SIG-M5 treated with dmso at 0.1 percent for 504 hours (cell line): ENCODE measurements around the gene CMTM8.
"Not testable (repeated sequence)": the region's sequence is repeated elsewhere in the genome, so short reads cannot be mapped to it uniquely, and the experiment has no call there.

Experiments used
- DNase-seq: peaks from one replicate; lab custom pipeline; 2025; ENCODE audit not compliant: unreplicated experiment; lab: John Stamatoyannopoulos, UW

Gene CMTM8

DNA sequence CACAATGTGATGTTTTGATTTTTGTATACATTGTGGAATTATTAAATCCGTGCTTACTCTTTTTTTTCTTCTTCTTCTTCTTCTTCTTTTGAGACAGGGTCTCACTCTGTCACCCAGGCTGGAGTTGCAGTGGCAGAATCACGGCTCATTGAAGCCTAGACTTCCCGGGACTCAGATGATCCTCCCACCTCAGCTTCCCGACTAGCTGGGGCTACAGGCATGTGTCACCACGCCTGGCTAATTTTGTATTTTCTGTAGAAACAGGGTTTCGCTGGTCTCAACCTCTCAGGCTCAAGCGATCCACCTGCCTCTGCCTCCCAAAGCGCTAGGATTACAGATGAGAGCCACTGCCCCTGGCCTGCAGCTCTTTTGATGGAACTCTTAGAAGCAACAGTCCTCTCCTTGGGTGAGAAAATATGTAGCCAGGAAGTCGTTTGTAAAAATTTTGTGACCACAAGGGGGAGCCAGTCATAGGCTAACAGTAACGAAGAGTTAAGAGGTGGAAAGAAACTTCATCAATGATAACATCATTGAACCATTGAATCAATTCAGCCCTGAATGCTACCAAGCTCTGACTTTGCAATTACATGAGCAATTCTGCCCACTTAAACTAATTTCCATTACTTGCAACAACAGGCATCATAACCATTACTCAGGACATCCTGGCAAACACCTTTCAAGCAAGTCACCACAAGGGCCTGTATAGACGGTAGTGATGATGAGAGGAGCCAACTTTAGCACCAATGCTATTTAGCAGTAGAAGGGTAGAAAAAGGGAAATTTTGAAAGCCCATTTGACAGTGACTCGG, 136.5 kb downstream of the CMTM8 start:
- DNase-seq = peak; percentile 71

DNA sequence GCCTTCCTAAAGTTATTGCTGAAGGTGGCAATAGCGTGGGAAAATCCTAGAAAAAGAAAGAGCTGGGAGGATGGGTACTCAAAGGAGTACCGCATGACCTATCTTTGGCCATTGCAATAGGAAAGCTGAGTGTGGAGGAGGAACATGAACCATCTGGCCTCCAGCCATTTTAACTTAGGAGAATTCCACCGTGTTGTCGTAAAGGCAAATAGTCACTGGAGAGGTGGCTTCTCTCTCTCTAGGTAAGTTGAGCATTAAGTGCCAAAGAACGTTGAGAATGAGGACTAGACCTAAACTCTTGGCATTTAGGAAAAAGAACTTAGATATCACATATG, 137.1 kb downstream of the CMTM8 start:
- no peak for DNase-seq

DNA sequence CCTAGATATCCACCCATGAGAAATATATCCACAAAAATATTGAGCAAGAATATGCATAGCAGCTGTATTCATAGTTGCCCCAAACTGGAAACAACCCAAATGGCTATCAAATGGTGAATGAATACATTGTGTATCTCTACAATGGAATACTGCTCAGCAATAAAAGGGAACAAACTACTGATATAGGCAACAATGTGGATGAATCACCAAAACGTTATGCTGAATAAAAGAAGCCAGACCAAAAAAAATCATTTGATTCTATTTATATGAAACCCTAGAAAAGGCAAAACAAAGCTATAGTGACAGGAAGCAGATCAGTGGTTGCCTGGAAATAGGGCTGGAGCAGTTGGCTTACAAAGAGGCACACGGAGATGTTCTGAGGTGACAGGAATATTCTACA, 137.6 kb downstream of the CMTM8 start:
- no peak for DNase-seq

DNA sequence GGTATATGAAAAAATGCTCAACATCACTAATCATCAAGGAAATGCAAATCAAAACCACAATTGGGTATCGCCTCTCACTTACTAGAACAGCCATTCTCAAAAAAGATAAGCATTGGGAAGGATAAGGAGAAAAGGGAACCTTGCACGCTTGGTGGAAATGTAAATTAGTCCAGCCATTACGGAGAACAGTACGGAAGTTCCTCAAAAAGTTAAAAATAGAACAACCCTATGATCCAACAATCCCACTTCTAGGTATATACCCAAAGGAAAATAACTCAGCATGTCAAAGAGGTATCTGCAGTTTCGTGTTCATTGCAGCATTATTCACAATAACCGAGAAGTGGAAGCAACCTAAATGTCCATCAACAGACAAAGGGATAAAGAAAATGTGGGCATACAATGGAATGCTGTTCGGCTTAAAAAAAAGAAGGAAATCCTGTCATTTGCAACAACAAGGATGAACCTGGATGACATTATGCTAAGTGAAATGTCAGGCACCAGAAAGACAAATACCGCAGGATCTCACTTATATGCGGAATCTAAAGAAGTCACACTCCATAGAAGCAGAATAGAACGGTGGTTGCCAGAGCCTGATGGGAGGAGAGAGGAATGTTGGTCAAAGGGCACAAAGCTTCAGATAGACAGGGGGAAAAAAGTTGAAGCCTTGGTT, 141.5 kb downstream of the CMTM8 start:
- no peak for DNase-seq

DNA sequence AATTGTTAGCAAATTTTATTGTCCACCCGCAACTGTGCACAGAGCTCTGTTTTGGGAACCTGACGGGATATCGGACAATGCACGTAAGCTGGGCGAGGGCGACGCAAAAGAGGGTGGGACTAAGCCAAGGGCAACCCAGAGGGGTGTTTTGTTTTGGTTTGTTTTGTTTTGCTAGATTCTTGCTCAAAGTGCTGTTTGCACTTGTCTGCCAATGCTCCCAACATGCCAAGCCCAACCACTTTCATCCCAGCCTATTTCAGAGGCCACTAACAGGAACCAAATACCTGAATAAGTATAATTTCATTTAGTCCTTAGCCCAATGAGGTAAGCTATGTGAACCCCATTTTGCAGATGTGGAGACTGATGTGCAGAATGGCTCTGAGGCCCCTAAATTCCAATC, 143.4 kb downstream of the CMTM8 start:
- no peak for DNase-seq

DNA sequence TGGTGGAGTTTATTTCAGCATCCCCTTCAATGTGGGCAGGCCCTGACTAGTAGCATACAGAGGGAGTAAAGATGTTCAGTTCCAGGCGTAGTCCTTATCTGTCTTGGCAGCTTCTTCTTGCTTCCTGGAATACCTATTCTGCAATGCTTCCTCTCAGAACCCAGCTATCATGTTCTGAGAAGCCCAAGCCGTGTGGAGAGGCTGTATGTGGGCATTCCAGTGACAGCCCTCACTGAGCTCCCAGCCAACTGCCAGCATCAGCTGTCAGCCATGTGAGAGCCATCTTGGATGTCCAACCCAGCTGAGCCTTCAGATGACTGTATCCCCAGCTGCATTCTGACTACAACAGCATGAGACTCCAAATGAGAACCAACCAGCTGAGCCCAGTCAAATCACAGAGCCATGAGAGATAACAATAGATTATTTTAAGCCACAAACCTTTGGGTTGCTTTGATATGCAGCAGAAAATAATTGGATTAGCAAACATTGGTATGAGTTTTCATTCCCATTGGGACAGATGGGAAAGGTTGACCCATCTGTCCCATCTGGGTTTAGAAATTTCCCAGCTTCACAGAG, 144.7 kb downstream of the CMTM8 start:
- no peak for DNase-seq

DNA sequence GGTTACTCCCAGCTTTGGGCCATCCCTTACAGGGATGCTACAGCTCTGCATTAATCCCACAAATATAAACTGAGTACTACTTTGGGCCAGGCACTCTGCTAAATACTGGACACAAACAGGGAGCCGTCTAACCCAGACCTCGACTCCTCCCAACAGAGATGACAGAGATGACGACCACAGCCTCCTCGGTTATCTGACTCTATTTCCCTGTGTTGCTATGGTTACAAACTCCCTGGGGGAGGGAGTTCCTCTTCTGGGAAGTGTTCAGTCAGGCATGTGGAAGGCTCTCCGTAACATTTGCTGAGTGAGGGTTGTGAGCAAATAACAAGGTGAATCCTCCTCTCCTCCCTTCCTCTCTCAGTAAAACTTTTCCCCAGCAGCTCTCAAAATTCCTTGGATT, 146.5 kb downstream of the CMTM8 start:
- DNase-seq = no peak

DNA sequence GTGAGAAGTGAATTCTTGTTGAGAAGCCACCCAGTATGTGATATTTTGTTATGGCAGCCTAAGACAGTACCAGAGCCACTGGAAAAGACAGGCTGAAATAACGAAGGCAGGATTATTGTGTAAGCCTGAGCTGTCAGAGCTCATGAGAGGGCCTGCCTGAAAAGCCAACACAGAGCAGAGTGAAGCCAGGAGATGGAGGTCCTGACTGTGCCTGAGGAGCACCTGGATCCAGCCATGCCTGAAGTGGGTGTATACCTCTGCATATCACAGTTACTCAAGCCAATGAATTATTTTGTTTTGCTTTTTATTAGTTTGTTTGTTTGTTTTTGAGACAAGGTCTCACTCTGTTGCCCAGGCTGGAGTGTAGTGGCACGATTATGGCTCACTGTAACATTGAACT, 149.0 kb downstream of the CMTM8 start:
- no peak for DNase-seq

DNA sequence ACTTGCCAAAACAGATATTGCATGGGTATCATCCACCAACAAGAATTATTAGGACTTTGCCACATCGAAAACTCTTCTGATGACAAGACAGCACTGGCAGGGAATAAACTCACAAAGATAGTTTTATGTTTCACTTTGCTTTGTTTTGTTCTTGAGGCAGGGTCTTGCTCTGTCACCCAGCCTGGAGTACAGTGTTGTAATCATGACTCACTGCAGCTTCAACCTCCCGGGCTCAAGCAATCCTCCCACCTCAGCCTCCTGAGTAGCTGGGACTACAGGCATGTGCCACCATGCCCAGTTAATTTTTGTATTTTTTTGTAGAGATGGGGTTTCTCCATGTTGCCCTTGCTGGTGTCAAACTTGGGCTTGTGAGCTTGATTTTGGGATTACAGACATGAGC, 151.1 kb downstream of the CMTM8 start:
- DNase-seq = not testable (repeated sequence)

DNA sequence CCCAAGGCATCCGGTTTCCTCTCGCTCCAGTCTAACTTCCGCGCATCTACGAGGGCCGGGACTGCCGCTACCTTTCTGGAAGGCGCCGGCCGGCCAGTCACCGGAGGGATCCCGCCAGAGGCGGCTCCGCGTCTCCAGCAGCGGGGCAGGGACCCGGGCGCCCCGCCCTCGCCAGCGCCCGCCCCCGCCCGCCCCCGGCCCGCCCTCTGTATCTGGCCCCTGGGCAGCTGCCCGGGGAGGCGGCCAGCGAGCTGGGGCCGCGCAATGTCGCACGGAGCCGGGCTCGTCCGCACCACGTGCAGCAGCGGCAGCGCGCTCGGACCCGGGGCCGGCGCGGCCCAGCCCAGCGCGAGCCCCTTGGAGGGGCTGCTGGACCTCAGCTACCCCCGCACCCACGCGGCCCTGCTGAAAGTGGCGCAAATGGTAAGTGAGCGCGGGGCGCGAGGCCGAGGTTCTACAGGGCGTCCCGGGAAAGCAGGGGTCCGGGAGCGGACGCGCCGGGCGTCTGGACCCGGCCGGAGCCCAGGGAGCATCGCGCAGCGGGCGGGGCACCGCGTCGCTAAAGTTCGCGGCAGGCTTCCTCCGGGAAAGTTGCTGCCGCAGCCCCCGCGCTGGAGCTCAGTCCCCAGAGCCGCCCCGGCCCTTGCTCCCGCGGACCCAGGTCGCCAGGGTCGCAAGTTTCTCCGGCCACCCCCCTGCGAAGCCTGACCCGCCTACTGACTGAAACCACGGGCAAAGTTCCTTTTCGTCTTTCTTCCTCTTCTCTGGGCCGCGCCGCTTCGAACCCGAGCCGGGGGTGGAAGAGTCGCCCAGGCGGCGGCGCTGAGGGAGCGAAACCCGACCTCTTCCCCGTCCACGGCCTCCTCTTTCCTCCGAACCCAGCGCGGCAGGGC, 153.4 kb downstream of the CMTM8 start, which contains the start of gene CMTM7:
Gene CMTM7 (plus strand): TSS at position 211 of the 893 bp plus-strand sequence. CDS start 54 bp downstream, at position 265.
- peak; percentile 64 for DNase-seq

DNA sequence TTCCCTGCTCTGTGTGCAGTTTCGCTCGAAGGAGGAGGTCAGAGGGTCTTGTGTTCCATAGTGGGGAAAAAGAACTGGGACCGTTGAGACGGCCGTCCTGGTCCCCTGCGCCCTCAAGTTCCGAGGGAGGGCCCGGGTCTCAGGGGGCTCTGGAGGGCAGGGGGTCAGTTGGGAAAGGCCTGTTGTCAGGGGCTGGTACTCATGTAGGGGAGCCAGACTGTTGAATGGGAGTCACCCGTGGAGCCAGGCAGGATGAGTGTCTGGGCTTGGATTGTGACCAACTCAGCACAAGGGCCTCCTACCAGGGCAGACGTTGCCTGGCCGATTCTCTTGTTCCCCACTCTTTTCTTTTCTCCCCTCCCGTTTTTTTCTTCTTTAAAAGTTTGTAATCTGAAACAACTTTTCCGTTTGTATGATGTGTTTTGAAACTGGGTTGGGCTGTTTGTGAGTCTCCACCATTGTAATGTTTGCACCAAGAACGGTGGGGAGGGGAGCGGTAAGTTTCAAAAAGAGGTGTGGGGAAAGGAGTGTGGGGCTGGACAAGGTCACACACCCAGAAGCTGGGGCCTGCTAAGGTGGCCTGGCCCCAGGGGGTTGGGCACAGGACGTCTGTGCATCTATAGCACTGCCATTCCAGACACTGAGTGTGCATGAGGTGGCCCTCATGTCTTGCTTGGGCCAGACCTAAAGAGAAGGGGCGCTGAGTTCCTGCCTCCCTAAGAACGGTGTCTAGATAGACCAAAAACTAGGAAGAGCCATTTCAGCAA, 154.2 kb downstream of the CMTM8 start:
- no peak for DNase-seq

DNA sequence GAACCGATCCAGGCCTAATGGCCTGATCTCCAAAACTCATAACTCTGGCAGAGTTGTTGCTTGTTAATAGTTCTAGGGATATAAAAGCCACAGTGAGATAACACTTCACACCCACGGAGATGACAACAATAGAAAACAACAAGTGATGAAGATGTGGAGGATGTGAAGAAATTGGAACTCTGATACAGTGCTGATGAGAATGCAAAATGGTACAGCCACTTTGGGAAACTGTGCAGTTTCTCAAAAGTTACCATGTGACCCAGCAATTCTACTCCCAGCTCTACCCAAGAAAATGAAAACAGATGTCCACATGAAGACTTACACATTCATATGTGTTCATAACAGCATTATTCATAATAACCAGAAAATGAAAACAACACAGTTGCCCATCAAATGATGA, 157.0 kb downstream of the CMTM8 start:
- no peak for DNase-seq

DNA sequence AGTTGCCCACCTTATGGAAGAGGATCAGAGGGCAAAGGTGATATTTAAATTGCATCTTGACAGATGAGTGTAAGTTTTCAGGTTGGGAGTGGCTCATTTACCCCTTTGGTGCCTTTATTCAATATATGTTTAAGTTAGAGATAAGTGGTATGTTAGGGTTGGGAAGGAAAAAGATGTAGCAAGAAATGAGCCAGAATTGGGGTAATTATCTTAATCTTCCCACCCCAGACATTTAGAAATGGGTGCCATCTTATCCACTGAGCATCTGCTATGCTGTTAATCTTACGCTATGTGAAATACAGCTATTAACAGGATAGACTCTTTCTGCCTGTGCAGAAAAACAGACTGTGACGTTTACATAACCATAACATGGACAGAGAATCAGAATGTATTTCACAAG, 159.5 kb downstream of the CMTM8 start:
- DNase-seq = no peak

DNA sequence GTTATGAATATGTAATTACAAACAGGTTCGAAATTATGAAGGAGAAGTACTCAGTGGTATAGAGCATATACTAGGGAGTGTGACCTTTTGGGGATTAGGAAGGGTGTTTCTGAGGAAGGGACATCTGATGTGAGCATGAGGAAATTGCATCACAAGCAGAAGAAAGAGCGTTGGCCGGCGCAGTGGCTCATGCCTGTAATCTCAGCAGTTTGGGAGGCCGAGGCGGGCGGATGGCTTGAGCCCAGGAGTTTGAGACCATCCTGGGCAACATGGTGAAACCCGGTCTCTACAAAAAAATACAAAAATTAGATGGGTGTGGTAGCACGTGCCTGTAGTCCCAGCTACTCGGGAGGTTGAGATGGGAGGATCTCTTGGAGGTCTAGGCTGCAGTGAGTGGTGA, 160.1 kb downstream of the CMTM8 start:
- peak; percentile 12 for DNase-seq

DNA sequence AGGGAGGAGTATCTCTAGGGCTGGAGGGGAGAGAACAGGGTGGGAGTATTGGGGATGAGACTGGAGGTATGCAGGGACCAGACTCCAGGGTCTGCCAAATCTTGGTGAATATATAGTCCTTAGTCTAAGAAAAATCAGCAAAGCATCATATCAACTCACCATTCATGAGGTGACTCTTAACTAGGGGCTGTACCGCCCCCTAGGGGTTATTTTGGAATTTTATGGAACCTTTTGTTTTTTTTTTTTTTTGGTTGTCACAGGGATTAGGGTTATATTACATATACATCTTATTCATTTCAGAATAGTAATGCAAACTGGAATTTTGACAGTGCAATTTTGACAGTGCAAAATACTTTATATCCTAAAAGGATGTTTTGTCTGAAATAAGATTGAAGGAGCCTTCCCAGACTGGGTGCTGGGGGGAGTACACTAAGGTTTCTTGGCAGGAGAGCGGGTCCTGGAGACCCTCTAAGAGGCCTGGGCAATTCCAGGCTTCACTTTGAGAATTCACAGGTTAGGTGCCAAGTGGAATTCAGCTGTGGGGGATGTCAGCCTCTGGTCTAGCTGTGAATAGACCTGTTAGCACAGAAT, 160.6 kb downstream of the CMTM8 start:
- DNase-seq = peak; percentile 16

DNA sequence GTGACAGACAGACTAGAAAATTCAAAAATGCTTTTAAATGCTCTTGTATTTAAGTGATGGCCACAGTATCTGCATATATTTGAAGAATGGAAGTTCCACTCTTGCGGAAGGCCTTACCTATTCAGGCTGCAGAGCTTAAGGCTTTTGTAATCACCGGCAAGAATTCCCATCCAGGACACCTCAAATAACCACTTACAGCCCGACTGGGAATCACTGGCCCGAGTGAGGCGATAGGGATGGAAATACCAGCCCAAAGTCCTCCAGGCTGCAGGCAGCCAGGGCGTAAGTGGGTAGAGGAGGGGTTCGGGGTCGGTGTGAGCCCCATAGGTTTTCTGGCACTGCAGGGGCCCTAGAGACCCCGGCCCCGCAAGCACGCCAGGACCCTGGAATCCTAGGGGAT, 162.6 kb downstream of the CMTM8 start:
- DNase-seq = no peak

DNA sequence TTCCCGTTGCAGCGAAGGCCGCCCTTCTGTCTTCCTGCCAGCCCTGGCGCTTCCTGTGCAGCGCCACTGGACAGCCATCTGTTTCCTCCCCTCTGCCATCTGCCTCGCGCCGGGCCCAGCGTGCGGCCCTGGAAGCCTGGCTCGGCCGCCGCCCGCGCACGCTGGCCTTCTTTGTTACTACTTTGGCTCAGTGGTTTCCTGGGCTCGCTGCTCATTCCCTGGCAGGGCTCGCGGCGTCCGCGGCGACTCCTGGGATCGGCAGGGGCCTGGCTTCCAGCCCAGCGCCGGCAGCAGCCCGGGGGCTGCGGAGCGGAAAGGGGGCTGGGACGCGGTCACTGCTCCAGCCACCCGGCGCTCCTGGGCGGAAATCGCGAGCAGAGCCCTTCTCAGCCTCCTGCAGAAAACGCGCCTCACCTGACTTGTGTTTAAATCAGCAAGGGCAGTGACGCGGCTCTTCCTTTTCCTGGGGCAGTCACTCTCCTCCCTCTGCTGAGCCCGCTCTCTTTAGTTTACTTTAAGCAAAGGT, 163.1 kb downstream of the CMTM8 start:
- no peak for DNase-seq

DNA sequence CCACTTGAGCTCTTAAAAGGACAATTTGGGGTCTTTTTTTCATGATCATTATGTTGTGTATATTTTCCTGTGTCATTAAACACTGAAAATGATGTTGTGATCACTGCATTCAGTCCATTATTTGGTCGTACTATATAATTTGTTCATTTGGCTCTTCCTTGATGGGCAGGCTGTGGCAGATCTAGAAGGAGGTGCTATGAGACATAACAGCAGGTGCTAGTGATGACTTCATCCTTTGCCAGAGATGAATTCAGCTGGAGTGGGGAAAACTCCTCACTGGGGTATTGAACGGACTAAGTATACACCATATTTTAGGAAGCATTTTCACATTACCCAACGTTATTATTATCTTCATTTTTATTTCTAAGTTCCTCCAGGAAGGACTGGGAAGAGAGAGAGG, 165.2 kb downstream of the CMTM8 start:
- DNase-seq = no peak

DNA sequence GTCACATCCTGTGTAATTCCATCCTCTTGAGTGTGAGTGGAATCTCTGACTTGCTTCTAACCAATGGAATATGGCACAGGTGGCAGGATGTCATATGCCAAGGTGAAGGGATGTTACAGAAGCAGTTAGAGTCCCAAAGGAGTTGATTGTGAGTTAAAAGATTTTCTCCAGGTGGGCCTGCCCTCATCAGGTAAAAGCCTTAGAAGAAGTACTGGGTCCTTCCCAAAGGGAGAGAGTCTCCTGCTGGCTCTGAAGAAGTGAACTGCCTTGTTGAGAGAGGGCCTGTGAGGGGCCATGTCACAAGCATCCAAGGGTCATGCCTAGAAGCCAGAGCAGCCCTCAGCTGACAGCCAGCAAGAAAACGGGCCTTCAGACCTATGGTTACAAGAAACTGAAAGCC, 166.2 kb downstream of the CMTM8 start:
- DNase-seq = no peak

DNA sequence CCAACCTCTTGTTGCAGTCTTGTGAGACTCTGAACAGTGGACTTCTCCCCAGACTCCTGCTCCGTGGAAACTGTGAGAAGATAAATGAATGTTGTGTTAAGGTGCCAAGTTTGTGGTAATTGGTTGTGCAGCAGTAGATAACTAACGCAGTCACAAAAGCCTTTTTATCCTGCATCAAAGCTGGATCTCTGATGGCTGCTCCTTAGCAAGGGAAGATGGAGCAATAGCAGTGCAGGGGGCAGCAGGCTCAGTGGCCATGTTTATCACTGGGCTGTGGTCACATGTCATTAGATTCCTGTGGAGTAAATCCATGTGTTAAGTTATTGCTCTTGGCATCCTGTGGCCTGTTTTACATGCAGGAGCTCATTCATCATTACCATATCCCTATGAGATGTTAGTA, 166.7 kb downstream of the CMTM8 start:
- no peak for DNase-seq
